ENCODE results near the gene NACC1. TPM values are rescaled to one million over a fixed set of nuclear protein-coding genes. Genes with fewer than 3 reads are reported as not detected.
A peak's percentile ranks its signal among the peaks of the same experiment; 100 is the strongest.

The NACC1 gene
- polyA plus RNA-seq, 3 donors, result 7.9 to 21.0 (median 16.1) TPM

GRCh38 chr19:13097463-13098258, 20.4 kb upstream of the NACC1 start:
- no peak overlapping the region for H3K27ac ChIP-seq (ENCODE audit: low read depth, low read length)
- 8 to 13% (median 11%) methylated on average over 56 to 69 of the region's 69 CpGs for WGBS, 3 donors

DNA sequence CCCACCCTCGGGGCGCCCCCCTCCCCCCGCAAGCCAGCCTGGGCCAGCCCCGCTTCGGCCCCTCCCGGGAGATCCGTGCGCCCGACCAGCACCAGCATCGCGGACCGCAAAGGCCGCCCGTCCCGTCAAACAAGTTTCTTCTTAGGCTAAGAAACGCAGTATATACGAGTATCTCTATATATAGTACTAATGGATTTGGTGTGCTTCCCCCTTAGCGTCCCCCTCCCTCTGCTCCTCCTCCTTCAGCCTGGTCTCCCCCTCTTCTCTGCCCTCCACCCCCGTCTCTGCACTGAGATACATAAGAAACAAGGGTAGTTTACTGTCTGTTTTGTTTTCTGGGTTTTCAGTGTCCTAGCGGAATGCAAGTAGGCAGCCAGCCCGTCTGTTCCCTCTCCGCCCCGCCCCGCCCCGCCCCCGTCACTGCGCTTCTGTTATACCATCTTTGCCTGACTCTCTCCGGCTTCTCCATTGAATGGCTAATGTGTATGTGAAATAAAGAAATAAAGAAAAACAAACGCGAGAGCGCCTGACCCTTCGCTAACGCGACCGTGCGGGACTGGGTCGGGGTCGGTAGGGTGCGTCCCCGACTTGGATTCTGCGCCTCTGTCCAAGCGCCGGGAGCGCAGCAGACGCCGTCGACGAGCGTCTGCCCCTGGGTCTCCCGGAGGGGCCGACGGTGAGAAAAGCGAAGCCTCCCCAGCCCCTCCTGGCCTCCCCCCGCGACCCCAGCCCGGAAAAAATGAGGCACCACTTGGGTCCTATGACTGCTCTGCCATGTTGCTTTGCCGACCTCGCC, 19.6 kb upstream of the NACC1 start:
- peak overlapping the region; percentile 82 for H3K27ac ChIP-seq (ENCODE audit: low read depth, low read length)
- 6 to 19% (median 19%) methylated on average over 51 to 58 of the region's 58 CpGs for WGBS, 3 donors

DNA sequence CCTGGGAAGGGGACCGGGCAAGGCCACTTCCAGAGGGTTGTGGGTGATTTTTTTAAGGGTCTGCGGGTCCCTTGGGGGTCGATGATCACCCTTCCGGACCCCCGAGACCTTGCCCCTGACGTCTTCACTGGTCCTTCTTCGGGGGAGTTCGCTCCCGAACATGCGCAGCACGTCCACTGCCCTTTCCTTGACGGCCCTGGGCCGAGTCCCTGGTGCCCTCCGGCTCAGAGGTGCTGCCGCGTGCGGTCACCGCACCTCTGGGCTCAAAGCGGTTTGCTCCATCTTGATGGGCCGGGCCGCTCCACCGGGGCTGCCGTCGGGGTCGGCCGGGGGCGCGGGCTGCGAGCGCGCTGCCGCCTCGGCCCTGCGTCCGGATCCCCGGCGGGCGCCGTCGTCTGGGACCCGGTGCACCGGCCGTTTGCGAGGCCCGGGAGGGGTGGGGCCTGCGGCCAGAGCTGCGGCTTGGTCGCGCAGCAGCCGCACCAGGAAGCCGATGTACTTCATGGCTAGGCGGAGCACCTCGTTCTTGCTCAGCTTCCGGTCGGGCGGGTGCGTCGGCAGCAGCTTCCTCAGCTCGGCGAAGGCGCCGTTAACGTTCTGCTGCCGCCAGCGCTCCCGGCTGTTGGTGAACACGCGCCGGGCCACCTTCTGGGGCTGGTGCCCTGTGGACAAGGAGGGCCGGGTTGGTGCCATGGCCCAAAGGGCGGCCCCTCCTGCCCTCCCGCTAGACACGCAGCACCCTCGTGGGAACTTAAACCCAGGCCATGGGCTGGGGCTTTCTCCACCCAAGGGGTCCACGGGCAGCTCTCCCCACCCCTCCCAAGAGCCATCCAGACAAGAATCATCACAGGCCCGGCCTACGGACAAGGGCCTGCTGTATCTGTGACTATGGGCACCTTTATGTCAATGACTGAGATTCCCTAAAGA, 18.7 kb upstream of the NACC1 start:
- H3K27ac ChIP-seq (ENCODE audit: low read depth, low read length), result peak overlapping the region; percentile 82
- WGBS, 3 donors, result 26 to 27% (median 27%) methylated on average over 75 to 77 of the region's 77 CpGs

DNA sequence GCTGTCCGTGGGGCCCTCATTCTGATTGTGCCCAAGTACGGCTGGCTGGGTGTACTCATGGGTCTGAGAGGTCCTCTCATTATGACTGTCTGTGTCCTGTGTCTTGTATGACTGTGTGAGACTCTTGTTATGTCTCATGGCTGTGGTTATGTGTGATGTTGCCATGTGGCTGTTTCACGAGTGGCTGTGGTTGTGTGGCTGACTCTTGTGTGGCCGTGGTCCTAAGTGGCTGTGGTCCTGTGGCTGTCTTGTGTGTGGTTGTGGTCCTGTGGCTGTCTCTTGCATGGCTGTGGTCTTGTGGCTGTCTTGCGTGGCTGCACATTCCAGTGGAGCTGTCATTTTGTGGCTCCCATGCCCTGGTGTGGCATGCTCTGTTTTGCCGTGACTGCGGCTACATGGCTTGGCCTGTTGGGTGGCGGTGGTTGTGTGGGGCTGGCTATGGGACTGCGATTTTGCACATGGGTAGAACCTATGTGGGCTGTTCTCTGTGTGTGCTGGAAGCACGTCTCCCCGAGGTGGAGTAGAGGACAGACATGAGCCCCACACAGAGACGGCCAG, 18.0 kb upstream of the NACC1 start:
- WGBS, 3 donors, result 51 to 85% (median 57%) methylated on average over 12 of the region's 12 CpGs
- H3K27ac ChIP-seq (ENCODE audit: low read depth, low read length), result peak overlapping the region; percentile 82

- no peak overlapping the region for H3K27ac ChIP-seq (ENCODE audit: low read depth, low read length)
- 45 to 56% (median 48%) methylated on average over 13 to 18 of the region's 18 CpGs for WGBS, 3 donors
Observed at GRCh38 chr19:13100841-13101589, 17.0 kb upstream of the NACC1 start.

GRCh38 chr19:13101590-13102415, 16.3 kb upstream of the NACC1 start:
- peak overlapping the region; percentile 80 for H3K27ac ChIP-seq (ENCODE audit: low read depth, low read length)

GRCh38 chr19:13102416-13102665, 15.7 kb upstream of the NACC1 start:
- 5 to 17% (median 12%) methylated on average over 7 of the region's 7 CpGs for WGBS, 3 donors
- peak overlapping the region; percentile 80 for H3K27ac ChIP-seq (ENCODE audit: low read depth, low read length)

More at GRCh38 chr19:13101590-13102415, 16.3 kb upstream of the NACC1 start:
- 37 to 59% (median 51%) methylated on average over 7 of the region's 7 CpGs for WGBS, 3 donors

- WGBS, 3 donors, result 2 to 6% (median 2%) methylated on average over 40 to 47 of the region's 47 CpGs
- peak within 1 kb of the TSS; percentile 80 for H3K27ac ChIP-seq (ENCODE audit: low read depth, low read length)
Observed at GRCh38 chr19:13102666-13103580, 15.1 kb upstream of the NACC1 start, which contains the start of gene LYL1. LYL1 (minus strand) TSS chr19:13102858; CDS start chr19:13101171, 1,687 bp downstream.

- peak overlapping the region; percentile 28 for H3K27ac ChIP-seq (ENCODE audit: low read depth, low read length)
- 42 to 84% (median 56%) methylated on average over 12 to 13 of the region's 13 CpGs for WGBS, 3 donors
Observed at GRCh38 chr19:13103581-13104359, 14.3 kb upstream of the NACC1 start.

GRCh38 chr19:13104360-13104847, 13.7 kb upstream of the NACC1 start:
- WGBS, 3 donors, result 28 to 42% (median 33%) methylated on average over 25 to 33 of the region's 33 CpGs
- no peak overlapping the region for H3K27ac ChIP-seq (ENCODE audit: low read depth, low read length)

- H3K27ac ChIP-seq (ENCODE audit: low read depth, low read length), result no peak overlapping the region
- 40 to 82% (median 47%) methylated on average over 28 to 29 of the region's 29 CpGs for WGBS, 3 donors
Observed at GRCh38 chr19:13104848-13105711, 13.0 kb upstream of the NACC1 start.

DNA sequence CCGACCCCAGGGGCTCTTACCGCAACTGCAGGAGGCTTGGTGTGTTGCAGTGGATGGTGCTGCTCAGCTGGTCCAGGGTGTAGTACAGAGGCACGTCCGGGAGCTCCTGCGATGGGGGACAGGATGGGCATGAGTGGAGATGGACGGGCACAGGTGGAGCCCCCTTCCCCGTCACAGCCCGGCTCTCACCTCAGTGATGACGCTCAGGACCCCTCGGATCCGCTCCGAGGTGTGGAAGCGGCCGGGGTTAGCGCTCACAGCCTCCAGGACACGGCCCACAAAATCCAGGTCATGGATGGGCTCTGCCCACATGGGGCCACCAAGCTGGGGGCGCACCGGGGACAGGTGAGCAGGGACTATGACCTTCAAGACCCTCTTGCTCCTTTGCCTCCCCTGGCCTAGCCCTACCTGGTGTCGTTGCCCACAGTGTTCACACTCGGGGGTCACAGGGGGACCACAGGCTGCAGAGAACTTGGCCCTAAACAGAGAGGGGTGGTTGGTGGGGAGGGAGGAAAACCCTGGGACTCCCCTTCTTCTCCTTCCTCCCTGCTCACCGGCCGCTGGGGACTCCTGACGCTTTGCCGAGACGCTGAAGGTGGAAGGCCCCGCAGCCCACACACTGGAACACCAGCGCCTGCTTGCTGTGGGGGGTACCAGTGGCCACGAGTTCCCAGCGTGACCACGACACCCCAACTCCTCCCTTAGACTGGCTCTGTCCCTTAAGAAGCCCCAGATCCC, 8.5 kb upstream of the NACC1 start:
- 92 to 95% (median 94%) methylated on average over 30 of the region's 30 CpGs for WGBS, 3 donors
- H3K27ac ChIP-seq (ENCODE audit: low read depth, low read length), result no peak overlapping the region

DNA sequence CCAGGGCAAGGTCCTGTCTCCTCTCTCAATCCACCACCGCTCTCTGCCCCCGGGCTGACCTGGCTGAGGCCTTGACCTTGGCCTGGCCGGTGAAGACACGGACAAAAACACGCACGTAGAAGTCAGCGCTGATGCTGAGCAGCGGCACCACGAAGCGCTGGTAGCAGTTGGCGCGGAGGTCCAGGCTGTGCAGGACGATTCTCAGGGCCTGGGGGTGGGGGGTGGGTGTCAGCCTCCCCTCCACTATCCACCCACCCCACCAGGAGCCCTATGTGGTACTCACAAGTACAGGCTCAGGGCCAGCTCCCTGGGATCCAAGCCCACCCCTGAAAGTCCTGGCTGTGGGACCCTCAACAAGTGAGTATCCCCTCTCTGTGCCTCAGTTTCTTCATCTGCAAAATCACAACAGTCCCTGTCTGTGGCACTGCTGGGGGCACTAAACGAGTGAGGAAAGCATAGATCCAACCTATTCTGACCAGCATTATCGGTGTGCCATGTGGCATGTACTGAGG, 7.9 kb upstream of the NACC1 start:
- WGBS, 3 donors, result 86 to 92% (median 92%) methylated on average over 15 of the region's 15 CpGs
- H3K27ac ChIP-seq (ENCODE audit: low read depth, low read length), result no peak overlapping the region

All from adipose tissue (tissue), 3 donors.